ENCODE results near the gene C12orf56. TPM values are rescaled to one million over a fixed set of nuclear protein-coding genes. Genes with fewer than 3 reads are reported as not detected.

The C12orf56 gene, protein sequence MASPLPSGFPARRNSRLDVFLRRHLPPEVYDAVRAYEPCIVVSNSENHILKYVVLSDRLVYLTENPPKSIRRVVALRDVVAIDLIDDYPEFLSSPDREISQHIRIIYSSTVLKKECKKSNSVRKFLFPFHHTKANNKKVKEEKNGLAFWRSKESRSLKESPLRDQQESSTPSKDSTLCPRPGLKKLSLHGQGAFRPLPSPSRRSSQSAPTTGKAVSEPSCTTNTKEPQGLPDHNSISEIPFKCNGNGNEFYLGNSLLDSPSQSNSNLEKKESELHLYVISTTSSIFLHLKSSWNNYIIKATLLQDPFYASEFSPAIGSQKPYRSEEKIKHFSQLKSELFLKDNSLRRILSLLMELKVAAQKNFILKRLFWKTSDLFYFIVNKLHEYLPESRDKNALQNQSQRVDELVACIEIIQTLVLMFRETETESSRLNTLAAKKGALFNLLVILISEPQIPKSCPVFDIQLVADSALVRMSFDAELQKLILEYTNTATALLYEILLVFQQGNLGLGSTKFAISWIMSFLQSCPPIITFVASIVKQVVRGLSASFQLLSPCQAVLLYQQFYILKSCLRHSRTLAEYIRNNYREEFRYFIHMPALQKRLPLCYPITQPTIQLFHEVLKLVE
- 0.92 TPM for total RNA-seq

DNA sequence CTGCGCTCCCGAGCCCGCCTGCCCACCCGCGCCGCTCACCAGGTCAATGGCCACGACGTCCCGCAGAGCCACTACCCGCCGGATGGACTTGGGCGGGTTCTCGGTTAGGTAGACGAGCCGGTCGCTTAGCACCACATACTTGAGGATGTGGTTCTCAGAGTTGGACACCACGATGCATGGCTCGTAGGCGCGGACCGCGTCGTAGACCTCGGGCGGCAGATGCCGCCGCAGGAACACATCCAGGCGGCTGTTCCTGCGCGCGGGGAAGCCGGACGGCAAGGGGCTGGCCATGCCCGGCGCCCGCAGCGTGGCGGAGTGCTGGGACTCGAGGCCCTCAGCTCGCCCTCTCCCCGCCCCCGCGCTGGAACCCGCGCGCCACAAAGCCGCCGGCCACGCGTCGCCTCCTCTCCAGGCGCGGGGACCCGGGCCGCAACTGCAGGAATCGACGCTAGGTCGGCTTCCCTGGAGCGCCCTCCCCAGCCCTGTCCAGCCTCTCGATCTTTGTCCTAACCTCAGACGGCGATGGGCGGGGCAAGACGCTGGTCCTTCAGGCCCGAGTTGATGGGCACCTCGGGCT is at the start of gene C12orf56:
Gene C12orf56, minus strand, starts transcription at position 484 of the 577 bp plus-strand sequence. Its CDS starts 193 bp downstream, at position 291.
- DNase-seq: peak; percentile 22

- DNase-seq: no peak
Measured at GRCh38 chr12:64440100-64440499, 49.5 kb upstream of the C12orf56 start.

DNA sequence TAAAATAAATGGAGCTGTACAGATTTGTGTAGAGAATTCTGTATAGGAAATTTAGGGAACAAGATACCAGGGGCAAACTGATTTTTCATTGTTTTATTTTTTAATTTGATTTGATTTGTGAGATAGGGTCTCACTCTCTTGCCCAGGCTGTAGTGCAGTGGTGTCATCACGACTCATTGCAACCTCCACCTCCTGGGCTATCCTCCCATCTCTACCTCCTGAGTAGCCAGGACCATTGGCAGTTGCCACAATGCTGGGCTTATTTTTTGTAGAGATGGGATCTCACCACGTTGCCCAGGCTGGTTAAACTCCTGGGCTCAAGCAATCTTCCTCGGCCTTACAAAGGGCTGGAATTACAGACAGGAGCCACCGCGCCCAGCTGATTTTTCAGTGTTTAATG is 43.4 kb upstream of the C12orf56 start:
- no peak for DNase-seq

DNA sequence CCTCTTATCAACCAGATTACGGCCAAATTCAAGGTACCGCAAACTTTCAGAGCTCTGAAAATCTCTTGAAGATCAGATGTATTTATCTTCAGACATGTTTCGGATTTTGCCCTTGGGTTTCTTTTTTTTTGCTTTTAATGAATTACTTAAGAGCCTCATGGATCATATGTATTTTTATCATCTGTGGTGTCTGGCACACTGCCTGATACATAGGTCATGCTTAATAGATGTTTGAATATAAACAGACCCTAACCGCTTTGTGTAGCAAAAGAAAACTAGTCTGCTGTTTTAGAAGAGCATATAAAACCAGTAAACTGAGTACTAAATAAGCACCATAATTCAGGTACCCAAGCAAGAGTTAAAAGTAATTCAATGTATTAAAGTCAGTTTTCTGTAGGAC is 41.2 kb upstream of the C12orf56 start:
- DNase-seq: no peak

DNA sequence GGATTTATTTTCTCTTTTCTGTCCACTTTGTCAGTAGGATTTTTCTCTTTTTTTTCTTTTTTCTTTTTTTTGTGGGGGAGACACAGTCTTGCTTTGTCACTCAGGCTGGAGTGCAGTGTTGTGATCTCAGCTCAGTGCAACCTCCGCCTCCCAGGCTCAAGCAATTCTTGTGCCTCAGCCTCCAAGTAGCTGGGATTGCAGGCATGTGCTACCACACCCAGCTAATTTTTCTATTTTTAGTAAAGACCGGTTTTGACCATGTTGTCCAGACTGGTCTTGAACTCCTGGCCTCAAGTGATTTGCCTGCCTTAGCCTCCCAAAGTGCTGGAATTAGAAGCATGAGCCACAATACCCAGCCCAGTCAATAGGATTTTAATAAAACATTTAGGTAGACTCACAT is 40.3 kb upstream of the C12orf56 start:
- no peak for DNase-seq

GRCh38 chr12:64428956-64429355 is 38.4 kb upstream of the C12orf56 start:
- no peak for DNase-seq

GRCh38 chr12:64427988-64428387 is 37.4 kb upstream of the C12orf56 start:
- DNase-seq: no peak

DNA sequence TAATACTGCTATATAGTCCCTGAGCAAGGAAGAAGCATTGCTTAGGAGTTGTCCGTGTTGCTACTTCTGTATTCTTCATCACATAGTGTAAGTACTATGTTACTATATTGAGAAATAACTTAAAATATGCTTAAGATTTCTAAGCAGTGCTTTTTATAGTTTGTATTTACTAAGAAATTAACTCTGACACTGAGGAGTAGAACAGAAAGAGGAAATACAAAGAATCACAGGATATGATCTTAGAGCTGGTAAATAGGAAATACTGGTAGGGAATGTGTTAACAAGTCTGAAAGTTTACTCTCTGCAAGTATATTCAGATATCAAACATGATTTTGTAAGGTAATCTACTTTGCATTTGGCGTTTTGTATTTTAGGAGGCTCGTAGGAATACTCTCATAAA is 29.1 kb upstream of the C12orf56 start:
- DNase-seq: no peak

GRCh38 chr12:64418209-64418608 is 27.7 kb upstream of the C12orf56 start:
- no peak for DNase-seq

DNA sequence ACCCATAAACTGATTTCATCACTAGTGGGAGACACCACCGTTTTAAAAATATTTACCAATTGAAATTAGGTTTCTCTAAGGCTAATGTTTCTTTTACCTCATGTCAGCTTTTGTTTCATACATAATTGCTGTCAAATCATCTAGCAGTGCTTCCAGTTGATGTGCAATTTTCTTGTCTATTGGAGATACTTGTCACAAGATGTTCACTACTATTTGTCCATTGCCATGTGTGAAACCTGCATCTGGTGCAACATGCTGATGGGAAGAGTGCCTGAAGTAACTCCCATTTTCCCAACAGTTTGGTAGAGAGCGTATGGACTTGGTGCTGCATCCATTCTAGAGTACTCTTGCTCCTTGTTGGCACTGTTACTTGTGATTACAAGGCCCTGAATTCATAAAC is 23.3 kb upstream of the C12orf56 start:
- DNase-seq: no peak

DNA sequence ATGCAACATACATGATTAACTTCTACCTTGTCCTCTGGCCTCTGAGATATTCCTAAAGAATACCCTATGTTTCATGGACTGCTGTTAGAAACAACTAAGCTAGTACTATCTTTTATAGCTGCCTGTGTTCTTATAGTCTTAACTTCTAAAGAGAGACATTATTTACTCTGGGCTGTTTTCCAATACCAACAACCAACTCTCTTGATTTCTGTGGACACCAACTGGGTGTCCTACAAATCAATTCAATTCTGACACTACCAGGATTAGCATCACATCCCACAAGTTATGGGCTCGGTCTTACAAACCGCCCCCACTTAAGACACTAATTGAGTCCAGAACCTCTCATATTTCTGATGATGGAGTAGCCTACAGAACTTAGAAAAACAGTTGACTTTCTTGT is 21.9 kb upstream of the C12orf56 start:
- DNase-seq: no peak

DNA sequence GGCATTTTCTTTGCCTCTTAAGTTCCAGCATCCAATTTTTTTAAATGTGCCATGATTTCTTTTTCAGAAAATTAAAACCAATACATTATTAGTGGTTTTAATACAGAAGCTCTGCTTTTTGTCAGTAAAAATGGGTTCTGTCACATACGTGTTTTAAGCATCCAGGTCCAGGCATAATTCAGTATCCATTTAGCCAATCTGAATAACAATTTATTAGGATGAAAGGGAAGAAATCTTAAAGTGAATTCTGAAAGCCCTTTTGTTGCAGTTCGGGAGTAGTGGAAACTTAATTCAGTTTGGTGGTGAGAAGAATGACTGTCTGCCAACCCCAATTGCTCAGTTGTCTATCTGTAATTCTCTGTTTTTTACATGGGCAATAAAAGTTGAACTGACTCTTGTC is 20.9 kb upstream of the C12orf56 start:
- no peak for DNase-seq

GRCh38 chr12:64407342-64408223 is 17.0 kb upstream of the C12orf56 start:
- DNase-seq: no peak

GRCh38 chr12:64404470-64405256 is 14.1 kb upstream of the C12orf56 start:
- DNase-seq: peak; percentile 70

GRCh38 chr12:64403707-64404469 is 13.3 kb upstream of the C12orf56 start, which contains the start of gene XPOT:
Gene XPOT (plus strand): TSS chr12:64404392. CDS start chr12:64410036, 5,644 bp downstream.
- DNase-seq: peak; percentile 98

GRCh38 chr12:64402181-64402580 is 11.6 kb upstream of the C12orf56 start:
- no peak for DNase-seq

GRCh38 chr12:64400041-64400440 is 9.5 kb upstream of the C12orf56 start:
- DNase-seq: no peak

DNA sequence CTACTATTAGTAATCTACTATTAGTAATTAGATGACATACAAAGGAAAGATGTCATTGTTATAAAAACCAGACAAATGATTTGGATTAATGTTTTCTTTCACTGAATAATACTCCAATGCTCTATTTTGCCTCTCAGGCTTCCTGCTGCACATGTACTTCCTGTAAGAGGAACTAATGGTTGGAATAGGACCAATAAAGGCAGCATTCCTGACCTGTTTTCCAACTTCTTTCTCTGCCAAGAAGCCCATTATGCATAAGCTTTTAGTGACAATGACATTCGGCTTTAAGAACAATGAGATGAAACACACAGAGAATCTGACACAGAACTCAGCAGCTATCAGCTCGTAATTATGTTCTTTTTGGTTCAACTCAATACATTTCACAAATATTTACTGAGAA is 5.2 kb upstream of the C12orf56 start:
- DNase-seq: no peak

- DNase-seq: no peak
Measured at GRCh38 chr12:64392221-64392620, 1.7 kb upstream of the C12orf56 start.

GRCh38 chr12:64389154-64389553 is 1.4 kb downstream of the C12orf56 start:
- DNase-seq: no peak
